A549 (cell line): ENCODE data around the gene PAN2. TPM values are rescaled to one million over a fixed set of nuclear protein-coding genes. Genes with fewer than 3 reads are reported as not detected.

Experiments used
- ATAC-seq, 2 experiments: fragments of 200-7000 bp in 1 of 2; fragments of >200 bp in 1 of 2; cut with Nextera tagmentation in 1 of 2; cut with Tn5 transposase in 1 of 2; 3 replicates each; pipeline versions ENCODE4 v1.8.0 to v1.9.1; 2018 to 2020; ENCODE audit warnings: mild to moderate bottlenecking in 1 of 2, moderate library complexity in 1 of 2
- CTCF ChIA-PET: fragments of 300-600 bp; sonication (Branson Sonifier 250); formaldehyde crosslinking; extraction: SDS; loops from one replicate; lab custom pipeline; 2021; ENCODE audit warnings: antibody characterized with exemption, inconsistent platforms; lab: Yijun Ruan, JAX
- POLR2A ChIA-PET: fragments of 350-600 bp; formaldehyde crosslinking; extraction: SDS; loops from one replicate; lab custom pipeline; 2021; ENCODE audit warnings: antibody characterized with exemption, inconsistent platforms; lab: Yijun Ruan, JAX
- DNase-seq, 2 experiments: peaks; one replicate each; pipeline versions ENCODE4 v3.0.0 to v3.0.0-alpha.2; 2011 to 2016; ENCODE audit warnings: low read depth in 1 of 2, low spot score in 1 of 2
- FAIRE-seq: peaks from 2 replicates; lab custom pipeline; 2011; peaks lifted over from hg19 to GRCh38; lab: Jason Lieb, UNC
- H3K27ac ChIP-seq, 2 experiments: fragments of >200 bp; sonication (Bioruptor Twin); formaldehyde crosslinking; 3 replicates each; pipeline ENCODE4 v1.5.1; 2016 to 2017
- H3K4me1 ChIP-seq: fragments of >200 bp; sonication (Bioruptor Twin); formaldehyde crosslinking; 3 replicates; pipeline ENCODE4 v1.6.1; 2016
- H3K4me2 ChIP-seq: fragments of >200 bp; sonication (Bioruptor Twin); formaldehyde crosslinking; 3 replicates; pipeline ENCODE4 v1.6.1; 2016
- H3K4me3 ChIP-seq: fragments of >200 bp; sonication (Bioruptor Twin); formaldehyde crosslinking; 3 replicates; pipeline ENCODE4 v1.5.1; 2016
- H3K9me3 ChIP-seq: fragments of >200 bp; sonication (Bioruptor Twin); formaldehyde crosslinking; 3 replicates; pipeline ENCODE4 v1.6.1; 2016
- CHD4 ChIP-seq: fragments of 200-600 bp; sonication (generic); IDR thresholded peaks from 2 replicates; pipeline ENCODE4 v1.6.1; 2016; ENCODE audit warnings: antibody characterized with exemption, mild to moderate bottlenecking, borderline replicate concordance
- EHF ChIP-seq: fragments of 250-450 bp; sonication (Bioruptor Pico); IDR thresholded peaks from 2 replicates; pipeline ENCODE4 v1.5.0; 2020; ENCODE audit warnings: mild to moderate bottlenecking
- ESRRA ChIP-seq: fragments of 150-350 bp; IDR thresholded peaks from 2 replicates; pipeline ENCODE4 v1.6.1; 2014; ENCODE audit warnings: mild to moderate bottlenecking, low read length, borderline replicate concordance
- FOSL2 ChIP-seq, 2 experiments: fragments of 450-650 bp in 1 of 2; fragments of >200 bp in 1 of 2; sonication (Bioruptor Twin) in 1 of 2; formaldehyde crosslinking; IDR thresholded peaks; 2 replicates each; pipeline versions ENCODE4 v1.5.0 to v1.6.1; 2016 to 2020; ENCODE audit warnings: mild to moderate bottlenecking in 1 of 2, moderate library complexity in 1 of 2
- HOXB13 ChIP-seq: fragments of 250-450 bp; sonication (Bioruptor Pico); IDR thresholded peaks from 2 replicates; pipeline ENCODE4 v1.5.0; 2020; ENCODE audit warnings: low read depth, mild to moderate bottlenecking, moderate library complexity
- JUNB ChIP-seq: fragments of >200 bp; sonication (Bioruptor Twin); formaldehyde crosslinking; IDR thresholded peaks from 2 replicates; pipeline ENCODE4 v1.6.1; 2016
- KDM1A ChIP-seq: fragments of 200-600 bp; sonication (generic); IDR thresholded peaks from 2 replicates; pipeline ENCODE4 v1.6.1; 2016; ENCODE audit warnings: low read depth, mild to moderate bottlenecking
- MAFK ChIP-seq: fragments of 450-650 bp; IDR thresholded peaks from 2 replicates; pipeline ENCODE4 v1.6.1; 2014; ENCODE audit not compliant: partially characterized antibody
- MAZ ChIP-seq: fragments of 150-350 bp; IDR thresholded peaks from 2 replicates; pipeline ENCODE4 v1.6.1; 2014; ENCODE audit warnings: antibody characterized with exemption, low read depth, low read length, borderline replicate concordance
- NFE2L2 ChIP-seq: fragments of 150-350 bp; conservative IDR thresholded peaks from 2 replicates; pipeline ENCODE4 v1.6.1; 2014; ENCODE audit warnings: low read length
- NR3C1 ChIP-seq: fragments of >200 bp; sonication (Bioruptor Twin); formaldehyde crosslinking; IDR thresholded peaks from 3 replicates; pipeline ENCODE4 v1.6.1; 2017
- PHF8 ChIP-seq: fragments of 200-600 bp; sonication (generic); IDR thresholded peaks from 2 replicates; pipeline ENCODE4 v1.6.1; 2016; ENCODE audit warnings: low read depth, mild to moderate bottlenecking, antibody characterized with exemption, moderate library complexity, borderline replicate concordance
- RAD21 ChIP-seq, 2 experiments: fragments of >200 bp in 1 of 2; sonication (Bioruptor Twin) in 1 of 2; formaldehyde crosslinking in 1 of 2; IDR thresholded peaks in 1 of 2; conservative IDR thresholded peaks in 1 of 2; 2 replicates in 1 of 2; 3 replicates in 1 of 2; pipeline ENCODE4 v1.6.1; 2012 to 2018; ENCODE audit warnings: inconsistent platforms in 1 of 2
- RARB ChIP-seq: fragments of 250-450 bp; sonication (Bioruptor Pico); IDR thresholded peaks from 2 replicates; pipeline ENCODE4 v1.8.0; 2021; ENCODE audit warnings: mild to moderate bottlenecking, moderate library complexity
- RFX5 ChIP-seq: fragments of 450-650 bp; IDR thresholded peaks from 2 replicates; pipeline ENCODE4 v1.7.1; 2014; ENCODE audit warnings: antibody characterized with exemption, mild to moderate bottlenecking, moderate library complexity
- TFCP2L1 ChIP-seq: fragments of 250-450 bp; sonication (Bioruptor Pico); IDR thresholded peaks from 2 replicates; pipeline ENCODE4 v1.5.0; 2021; ENCODE audit warnings: mild to moderate bottlenecking
- ZNF302 ChIP-seq: fragments of 250-450 bp; sonication (Bioruptor Pico); IDR thresholded peaks from 2 replicates; pipeline ENCODE4 v1.9.0; 2021; ENCODE audit warnings: inconsistent platforms, mild to moderate bottlenecking, moderate library complexity
- WGBS: methylation state at CpG from one replicate; pipeline ENCODE4 v1.1.6; 2017; ENCODE audit errors: missing lambda C conversion rate; 5-methylcytosine and 5-hydroxymethylcytosine counted together
- polyA plus RNA-seq, 4 experiments: library from polyadenylated mRNA; depleted of rRNA in 3 of 4; stranded (reverse); fragments of >200 nt; fragmentation: RNase III in 1 of 4; extraction: RNeasy Plus Mini Kit Qiagen cat#74134 plus additional on column Dnase treatment in 1 of 4; gene quantifications; 2 replicates in 3 of 4; 3 replicates in 1 of 4; pipeline ENCODE4 v1.2.3, GENCODE V29; 2011 to 2017
- TF ChIP-seq, protein P1 (sequence below): fragments of 200-600 bp; sonication (generic); IDR thresholded peaks from 2 replicates; pipeline ENCODE4 v1.6.1; 2016; ENCODE audit warnings: antibody characterized with exemption, mild to moderate bottlenecking, moderate library complexity

Gene PAN2
- polyA plus RNA-seq, 2 of the 4 experiments (the other 2 are of a cell fraction): 30.0 to 66.8 TPM

DNA sequence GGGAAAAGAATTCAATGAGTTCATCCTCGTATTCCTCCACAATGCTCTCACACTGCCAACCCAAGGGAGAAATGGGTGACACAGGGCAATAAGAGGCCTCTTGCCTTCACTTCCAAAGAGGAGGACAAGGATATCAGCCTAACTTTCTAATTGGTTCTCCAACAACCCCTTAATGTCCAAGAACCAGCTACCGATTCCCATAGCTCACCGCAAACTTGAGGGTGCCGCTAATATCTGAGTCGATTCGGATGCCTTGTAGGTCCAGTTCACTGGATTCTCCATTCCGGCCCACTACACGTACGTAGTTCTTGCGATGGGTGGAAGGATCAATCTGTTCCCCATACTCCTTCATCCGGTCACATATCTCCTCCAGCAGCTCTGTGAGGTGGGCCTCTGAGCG is 22.8 kb downstream of the PAN2 start:
- no peak overlapping the region for H3K4me2 ChIP-seq
- TF ChIP-seq EHF (no peak), RFX5 (no peak), HOXB13 (no peak), NR3C1 (no peak), CHD4 (no peak), ZNF302 (no peak), RARB (CRISPR knock-in tag) (no peak), ESRRA (no peak), RAD21 (conservative IDR thresholded peaks at IDR 0.05 in 1 of 2, IDR thresholded peaks at IDR 0.05 in 1 of 2) (no peak), JUNB (no peak), PHF8 (no peak)
- H3K4me1 ChIP-seq: peaks cover 7% of the 10 kb centered on the region
- DNase-seq: no peak
- ChIA-PET POLR2A (no interaction called here), CTCF (interaction anchor here (1.4 to 2.6 kb wide), 3 partner anchors 26 to 153 kb away, joined by 6 to 13 read pairs (median 7); partner anchors contain the start of gene ANKRD52)
- WGBS: 96% methylated on average over 12 of the region's 12 CpGs
- H3K27ac ChIP-seq: no peak overlapping the region
- H3K9me3 ChIP-seq: no peaks in the 10 kb centered on the region
- FAIRE-seq: no peak
- no peak for ATAC-seq
- no peak overlapping the region for H3K4me3 ChIP-seq

DNA sequence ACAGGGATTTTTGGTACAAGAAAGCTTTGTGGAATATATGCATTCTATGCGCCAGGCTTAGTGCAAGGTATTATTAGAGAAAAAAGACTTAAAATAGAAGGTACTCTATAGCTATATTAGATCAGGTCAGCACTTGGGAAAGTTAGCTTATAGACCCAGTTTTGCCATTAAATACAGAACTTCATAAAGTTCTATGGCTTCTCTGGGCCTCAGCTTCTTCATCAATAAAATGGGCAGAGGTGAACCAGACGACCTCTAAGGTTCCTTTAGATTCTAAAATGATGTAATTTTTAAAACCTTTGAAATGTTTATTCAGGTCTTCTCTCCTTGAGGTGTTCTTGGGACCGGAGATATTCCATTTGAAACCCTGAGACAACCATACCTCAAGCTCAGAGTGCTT is 25.1 kb downstream of the PAN2 start:
- TF ChIP-seq JUNB: no peak
- no peak for TF ChIP-seq FOSL2 (IDR thresholded peaks at IDR 0.05)
- TF ChIP-seq FOSL2 (CRISPR knock-in tag; IDR thresholded peaks at IDR 0.05): no peak
- no peak for TF ChIP-seq CHD4
- no peak for TF ChIP-seq HOXB13
- no peak for TF ChIP-seq MAZ
- TF ChIP-seq RFX5: no peak
- TF ChIP-seq NFE2L2: no peak
- no peak overlapping the region for H3K4me2 ChIP-seq
- FAIRE-seq: no peak
- DNase-seq: no peak
- ChIA-PET POLR2A (interaction anchor here (0.6 to 1.1 kb wide), 2 partner anchors 9 to 265 kb away, joined by 3 read pairs; no protein-coding TSS in a partner anchor), CTCF (interaction anchor here (0.7 to 2.5 kb wide), 10 partner anchors 10 to 205 kb away, joined by 3 to 8 read pairs (median 3); partner anchors contain the start of gene COQ10A)
- WGBS: 80% methylated on average over 3 of the region's 3 CpGs
- H3K4me1 ChIP-seq: no peaks in the 10 kb centered on the region
- no peak overlapping the region for H3K27ac ChIP-seq
- H3K9me3 ChIP-seq: no peaks in the 10 kb centered on the region
- H3K4me3 ChIP-seq: no peak overlapping the region
- no peak for ATAC-seq

DNA sequence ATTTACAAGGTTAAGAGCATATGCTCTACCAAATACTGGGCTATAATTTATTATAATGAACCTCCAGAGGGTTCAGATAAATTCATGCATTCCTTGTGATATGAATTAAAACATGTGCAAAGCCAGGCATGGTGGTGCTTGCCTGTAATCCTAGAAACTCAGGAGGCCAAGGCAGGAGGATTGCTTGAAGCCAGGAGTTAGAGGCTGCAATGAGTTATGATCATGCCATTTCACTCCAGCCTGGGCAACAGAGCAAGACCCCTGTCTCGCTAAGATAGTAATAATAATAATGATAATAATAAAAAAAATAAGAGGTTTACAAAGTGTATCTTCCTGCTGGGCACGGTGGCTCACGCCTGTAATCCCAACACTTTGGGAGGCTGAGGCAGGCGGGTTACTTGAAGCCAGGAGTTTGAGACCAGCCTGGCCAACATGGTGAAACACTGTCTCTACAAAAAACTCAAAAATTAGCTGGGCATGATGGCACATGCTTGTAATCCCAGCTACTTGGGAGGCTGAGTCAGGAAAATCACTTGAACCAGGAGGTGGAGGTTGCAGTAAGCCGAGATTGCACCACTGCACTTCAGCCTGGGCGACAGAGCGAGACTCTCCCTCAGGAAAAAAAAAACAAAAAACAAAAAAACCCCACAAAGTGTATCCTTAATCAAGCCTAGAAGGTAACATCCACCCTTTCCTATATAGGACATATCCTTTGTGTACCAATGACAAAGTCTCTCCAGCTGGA is 26.4 kb downstream of the PAN2 start:
- Histone ChIP-seq H3K4me1 (no peaks in the 10 kb centered on the region), H3K27ac (no peak overlapping the region), H3K4me3 (no peak overlapping the region), H3K4me2 (no peak overlapping the region), H3K9me3 (no peaks in the 10 kb centered on the region)
- ATAC-seq (no peak), DNase-seq (no peak), FAIRE-seq (no peak)
- TF ChIP-seq TFCP2L1 (CRISPR knock-in tag) (no peak), KDM1A (no peak), MAFK (no peak)
- TF ChIP-seq, protein P1, sequence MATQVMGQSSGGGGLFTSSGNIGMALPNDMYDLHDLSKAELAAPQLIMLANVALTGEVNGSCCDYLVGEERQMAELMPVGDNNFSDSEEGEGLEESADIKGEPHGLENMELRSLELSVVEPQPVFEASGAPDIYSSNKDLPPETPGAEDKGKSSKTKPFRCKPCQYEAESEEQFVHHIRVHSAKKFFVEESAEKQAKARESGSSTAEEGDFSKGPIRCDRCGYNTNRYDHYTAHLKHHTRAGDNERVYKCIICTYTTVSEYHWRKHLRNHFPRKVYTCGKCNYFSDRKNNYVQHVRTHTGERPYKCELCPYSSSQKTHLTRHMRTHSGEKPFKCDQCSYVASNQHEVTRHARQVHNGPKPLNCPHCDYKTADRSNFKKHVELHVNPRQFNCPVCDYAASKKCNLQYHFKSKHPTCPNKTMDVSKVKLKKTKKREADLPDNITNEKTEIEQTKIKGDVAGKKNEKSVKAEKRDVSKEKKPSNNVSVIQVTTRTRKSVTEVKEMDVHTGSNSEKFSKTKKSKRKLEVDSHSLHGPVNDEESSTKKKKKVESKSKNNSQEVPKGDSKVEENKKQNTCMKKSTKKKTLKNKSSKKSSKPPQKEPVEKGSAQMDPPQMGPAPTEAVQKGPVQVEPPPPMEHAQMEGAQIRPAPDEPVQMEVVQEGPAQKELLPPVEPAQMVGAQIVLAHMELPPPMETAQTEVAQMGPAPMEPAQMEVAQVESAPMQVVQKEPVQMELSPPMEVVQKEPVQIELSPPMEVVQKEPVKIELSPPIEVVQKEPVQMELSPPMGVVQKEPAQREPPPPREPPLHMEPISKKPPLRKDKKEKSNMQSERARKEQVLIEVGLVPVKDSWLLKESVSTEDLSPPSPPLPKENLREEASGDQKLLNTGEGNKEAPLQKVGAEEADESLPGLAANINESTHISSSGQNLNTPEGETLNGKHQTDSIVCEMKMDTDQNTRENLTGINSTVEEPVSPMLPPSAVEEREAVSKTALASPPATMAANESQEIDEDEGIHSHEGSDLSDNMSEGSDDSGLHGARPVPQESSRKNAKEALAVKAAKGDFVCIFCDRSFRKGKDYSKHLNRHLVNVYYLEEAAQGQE: no peak
- WGBS: 94% methylated on average over 7 of the region's 7 CpGs
- ChIA-PET POLR2A (interaction anchor here (1.1 kb wide), 1 partner anchor 8 kb away, joined by 3 read pairs; no protein-coding TSS in a partner anchor), CTCF (interaction anchor here (0.8 to 2.5 kb wide), 7 partner anchors 11 to 157 kb away, joined by 3 to 8 read pairs (median 3); no protein-coding TSS in a partner anchor)
